K562 (cell line): ENCODE measurements around the gene NMRK2. TPM values are rescaled to one million over a fixed set of nuclear protein-coding genes. Genes with fewer than 3 reads are reported as not detected.

ENCODE experiments used
- ATAC-seq: fragments of 200-7000 bp; cut with Tn5 transposase; 3 replicates; pipeline ENCODE4 v1.9.1; 2020; ENCODE audit warnings: moderate library complexity
- BruUV-seq: library from RNA; stranded (reverse); fragments of 400-500 nt; replicated peaks from 2 replicates; lab custom pipeline; 2021; lab: Mats Ljungman, UMichigan
- CTCF ChIA-PET: fragments of 300-600 bp; formaldehyde crosslinking; extraction: SDS; loops from one replicate; lab custom pipeline; 2021; ENCODE audit warnings: low intra/inter-chr PET ratio; lab: Yijun Ruan, JAX
- POLR2A ChIA-PET: fragments of 300-600, 350-650 bp; sonication (Branson Sonifier 250); formaldehyde crosslinking; extraction: SDS; loops from one replicate; lab custom pipeline; 2021; ENCODE audit warnings: antibody characterized with exemption, inconsistent platforms; lab: Yijun Ruan, JAX
- DNase-seq, 4 experiments: peaks; one replicate each; pipeline versions ENCODE4 v3.0.0 to v3.0.0-alpha.2; 2011 to 2018; ENCODE audit warnings: low spot score in 3 of 4, mixed read lengths in 3 of 4; ENCODE audit errors: extremely low read depth in 1 of 4
- FAIRE-seq: peaks from 2 replicates; lab custom pipeline; 2011; peaks lifted over from hg19 to GRCh38; lab: Jason Lieb, UNC
- H2AFZ ChIP-seq: 2 replicates; pipeline ENCODE4 v1.6.0; 2011; ENCODE audit warnings: low read depth, low read length, control low read depth, inconsistent platforms
- H3K27ac ChIP-seq: fragments of 200-600 bp; 3 replicates; pipeline ENCODE4 v1.8.0; 2011; ENCODE audit warnings: low read depth, mild to moderate bottlenecking, control low read depth, inconsistent platforms, low read length, moderate library complexity, mixed read lengths; ENCODE audit errors: extremely low read depth
- H3K27me3 ChIP-seq, 2 experiments: fragments of 300-600 bp in 1 of 2; 2 replicates in 1 of 2; 3 replicates in 1 of 2; pipeline versions ENCODE4 v1.6.0 to v1.8.0; 2011; ENCODE audit warnings: inconsistent platforms in 2 of 2, low read length in 2 of 2, mild to moderate bottlenecking in 1 of 2, mixed read lengths in 1 of 2, moderate library complexity in 1 of 2; ENCODE audit not compliant: control insufficient read depth in 2 of 2, insufficient read depth in 2 of 2
- H3K36me3 ChIP-seq: fragments of 300-600 bp; 3 replicates; pipeline ENCODE4 v1.8.0; 2011; ENCODE audit warnings: mild to moderate bottlenecking, low read length, inconsistent platforms; ENCODE audit not compliant: control insufficient read depth, insufficient read depth
- H3K4me1 ChIP-seq, 2 experiments: fragments of 200-600 bp in 1 of 2; replicated peaks in 1 of 2; 2 replicates in 1 of 2; 3 replicates in 1 of 2; pipeline versions ENCODE4 v1.5.1 to v1.8.0; 2011; ENCODE audit warnings: inconsistent platforms in 2 of 2, low read length in 2 of 2, mild to moderate bottlenecking in 1 of 2, mixed read lengths in 1 of 2, moderate library complexity in 1 of 2; ENCODE audit not compliant: control insufficient read depth in 2 of 2, insufficient read depth in 2 of 2
- H3K4me2 ChIP-seq: 2 replicates; pipeline ENCODE4 v1.6.1; 2011; ENCODE audit warnings: low read length, control low read depth, inconsistent platforms, mixed read lengths; ENCODE audit not compliant: insufficient read depth
- H3K4me3 ChIP-seq: fragments of 200-600 bp; sonication (generic), shearing (Covaris generic); 2 replicates; pipeline ENCODE4 v1.5.1; 2016; ENCODE audit warnings: control low read depth, inconsistent platforms
- H3K79me2 ChIP-seq: fragments of 200-600 bp; 3 replicates; pipeline ENCODE4 v1.8.0; 2011; ENCODE audit warnings: low read length, inconsistent platforms; ENCODE audit not compliant: control insufficient read depth, insufficient read depth
- H3K9ac ChIP-seq, 2 experiments: 2 replicates each; pipeline versions ENCODE4 v1.6.0 to v1.6.1; 2011; ENCODE audit warnings: low read depth in 2 of 2, low read length in 2 of 2, control low read depth in 1 of 2, inconsistent platforms in 1 of 2, mild to moderate bottlenecking in 1 of 2, mixed read lengths in 1 of 2; ENCODE audit not compliant: insufficient read depth in 1 of 2
- H3K9me1 ChIP-seq: one replicate; pipeline ENCODE4 v1.6.0; 2011; ENCODE audit warnings: inconsistent platforms, mild to moderate bottlenecking, low read length, moderate library complexity; ENCODE audit not compliant: control insufficient read depth, insufficient read depth
- H3K9me3 ChIP-seq: replicated peaks from 2 replicates; pipeline ENCODE4 v1.5.1; 2011; ENCODE audit warnings: low read depth, low read length, inconsistent platforms; ENCODE audit not compliant: control insufficient read depth, insufficient read depth
- H4K20me1 ChIP-seq: replicated peaks from 2 replicates; pipeline ENCODE4 v1.6.1; 2011; ENCODE audit warnings: low read length, inconsistent platforms, mixed read lengths; ENCODE audit not compliant: control insufficient read depth, insufficient read depth
- ATF3 ChIP-seq, 2 experiments: fragments of 450-650 bp in 1 of 2; sonication (generic) in 1 of 2; formaldehyde crosslinking in 1 of 2; IDR thresholded peaks in 1 of 2; conservative IDR thresholded peaks in 1 of 2; 2 replicates each; pipeline versions ENCODE4 v1.6.1 to v1.8.1; 2016 to 2023; ENCODE audit warnings: mild to moderate bottlenecking in 2 of 2, moderate library complexity in 2 of 2, inconsistent platforms in 1 of 2, missing genetic modification reagents in 1 of 2
- CEBPB ChIP-seq: fragments of 450-650 bp; IDR thresholded peaks from 2 replicates; pipeline ENCODE4 v1.6.1; 2016; ENCODE audit warnings: missing genetic modification characterization, missing compliant biosample characterization
- RAD21 ChIP-seq, 2 experiments: fragments of 250-450 bp in 1 of 2; fragments of 450-650 bp in 1 of 2; sonication (Bioruptor Pico) in 1 of 2; formaldehyde crosslinking in 1 of 2; IDR thresholded peaks in 1 of 2; conservative IDR thresholded peaks in 1 of 2; 2 replicates each; pipeline versions ENCODE4 v1.4.0 to v1.8.0; 2020 to 2022; ENCODE audit warnings: mild to moderate bottlenecking in 2 of 2, moderate library complexity in 1 of 2
- SPI1 ChIP-seq: IDR thresholded peaks from 2 replicates; pipeline ENCODE4 v1.6.1; 2011; ENCODE audit warnings: low read depth, low read length, control low read depth, borderline replicate concordance
- YY1 ChIP-seq, 3 experiments: IDR thresholded peaks; 2 replicates each; pipeline ENCODE4 v1.6.1; 2011; ENCODE audit warnings: low read length in 2 of 3, mild to moderate bottlenecking in 2 of 3, moderate library complexity in 2 of 3, borderline replicate concordance in 1 of 3, control low read depth in 1 of 3, low read depth in 1 of 3; ENCODE audit not compliant: insufficient read depth in 3 of 3, insufficient replicate concordance in 2 of 3, control insufficient read depth in 1 of 3, insufficient read length in 1 of 3; ENCODE audit errors: extremely low read depth in 1 of 3
- ZKSCAN8 ChIP-seq: fragments of 200-800 bp; sonication (Bioruptor generic); IDR thresholded peaks from 2 replicates; pipeline ENCODE4 v1.6.1; 2016; ENCODE audit warnings: missing genetic modification characterization, missing compliant biosample characterization
- ZNF263 ChIP-seq: sonication (generic); formaldehyde crosslinking; IDR thresholded peaks from 2 replicates; pipeline ENCODE4 v1.8.0; 2022; ENCODE audit warnings: mild to moderate bottlenecking, missing genetic modification reagents, borderline replicate concordance
- ZNF407 ChIP-seq: fragments of 450-650 bp; IDR thresholded peaks from 2 replicates; pipeline ENCODE4 v1.6.1; 2016; ENCODE audit warnings: low read depth
- WGBS: fragments of 100-300 bp; shearing (Covaris generic); methylation state at CpG from one replicate; pipeline ENCODE4 v1.1.6; 2016; ENCODE audit warnings: low coverage, mixed read lengths; ENCODE audit not compliant: insufficient coverage; ENCODE audit errors: missing lambda C conversion rate; 5-methylcytosine and 5-hydroxymethylcytosine counted together
- in situ Hi-C: fragments of 300-500 bp; cut with MboI; formaldehyde crosslinking; loops from 4 replicates; pipeline ENCODE4 v1.15.0; 2018; ENCODE audit warnings: inconsistent platforms, mixed read lengths
- intact Hi-C: fragments of 100-400 bp; cut with micrococcal nuclease; formaldehyde crosslinking; loops from 2 replicates; pipeline ENCODE4 v1.14.2; 2022
- polyA plus RNA-seq, 8 experiments: library from polyadenylated mRNA; depleted of rRNA in 4 of 8; stranded (reverse) in 5 of 8; unstranded in 3 of 8; fragments of >200 nt; fragmentation: Nextera tagmentation in 2 of 8; fragmentation: Illumina TruSeq in 1 of 8; extraction: Ambion mirVana in 2 of 8; extraction: Trizol in 1 of 8; gene quantifications; 2 replicates each; pipeline versions ENCODE4 v1.2.1 to v1.2.3, GENCODE V29; 2011 to 2014; ENCODE audit warnings: inconsistent platforms in 1 of 8, missing spikeins in 1 of 8
- total RNA-seq, 7 experiments: library from RNA; depleted of rRNA in 6 of 7; stranded (reverse); fragments of >200 nt in 6 of 7; fragmentation: Illumina TruSeq in 2 of 7; extraction: Trizol in 2 of 7; gene quantifications; 2 replicates each; pipeline versions ENCODE4 v1.2.1 to v1.2.3, GENCODE V29; 2011 to 2021; ENCODE audit warnings: low replicate concordance in 1 of 7

Gene NMRK2
- total and polyA plus RNA-seq, 9 of the 15 experiments (the other 6 are each of a cell fraction or from before 2014, with no cell fraction given): not detected

- Histone ChIP-seq H4K20me1 (peaks cover 8% of the 10 kb centered on the region), H3K9ac (peak overlapping the region; percentile 79 to 95), H3K27me3 (no peaks in the 10 kb centered on the region), H3K4me1 (peaks cover 15 to 34% of the 10 kb centered on the region in 2 experiments), H3K27ac (peak overlapping the region; percentile 76; the same call in 1 of the 3 replicates), H3K36me3 (peaks cover 45% of the 10 kb centered on the region; the same call in 2 of the 3 replicates), H3K4me2 (peak overlapping the region; percentile 83), H3K9me3 (no peaks in the 10 kb centered on the region), H3K4me3 (peak overlapping the region; percentile 94), H3K79me2 (peaks cover 37% of the 10 kb centered on the region), H3K9me1 (no peaks in the 10 kb centered on the region), H2AFZ (no peak overlapping the region)
- DNase-seq: peak in 2 of 4 experiments; percentile 50 to 61
- CTCF ChIA-PET: interaction anchor here (0.6 to 1.4 kb wide), 3 partner anchors 15 to 498 kb away, joined by 3 read pairs; no protein-coding TSS in a partner anchor
- intact Hi-C loops (loop anchor here (2.0 kb wide), 1 partner anchor 37 kb away; the partner anchor contains the start of gene PIAS4), in situ Hi-C loops (no loop called here)
- POLR2A ChIA-PET: interaction anchor here (0.6 to 7.2 kb wide), 5 partner anchors 10 to 19 kb away, joined by 3 to 215 read pairs (median 9); partner anchors contain the start of gene EEF2
- peak; percentile 6; the same call in 2 of the 3 replicates for ATAC-seq
- WGBS: 25% methylated on average over 21 of the region's 23 CpGs
- TSS peak; percentile 30 for BruUV-seq
- FAIRE-seq: no peak
- 0 out of 2 replicates have a peak, but pooled peaks have one; percentile 6 for TF ChIP-seq ATF3 (IDR thresholded peaks at IDR 0.05)
- TF ChIP-seq ATF3 (CRISPR knock-in tag; conservative IDR thresholded peaks at IDR 0.05): no peak
- no peak for TF ChIP-seq ZNF407
- TF ChIP-seq ZKSCAN8 (CRISPR knock-in tag): no peak
- TF ChIP-seq SPI1: peak; percentile 52; the same call in 1 of the 2 replicates
- peak; percentile 80; the same call in 1 of the 2 replicates for TF ChIP-seq ZNF263 (CRISPR knock-in tag)
- peak in 1 of 2 experiments; percentile 47; a peak in 2 of 4 replicates for TF ChIP-seq RAD21 (CRISPR knock-in tag; conservative IDR thresholded peaks at IDR 0.05 in 1 of 2, IDR thresholded peaks at IDR 0.05 in 1 of 2)
- peak in 1 of 3 experiments; percentile 41 for TF ChIP-seq YY1 (IDR thresholded peaks at IDR 0.05; ENCODE audit: borderline replicate concordance in 1 of 3, control insufficient read depth in 1 of 3, extremely low read depth in 1 of 3, insufficient read depth in 3 of 3, insufficient read length in 1 of 3, insufficient replicate concordance in 2 of 3, low read depth in 1 of 3, low read length in 2 of 3)
- TF ChIP-seq CEBPB (tag): peak; percentile 56; the same call in 1 of the 2 replicates
Measured at GRCh38 chr19:3969435-3970312, 36.8 kb downstream of the NMRK2 start.
